Calu3 (cell line): ENCODE measurements around the gene CUTA. TPM values are rescaled to one million over a fixed set of nuclear protein-coding genes. Genes with fewer than 3 reads are reported as not detected.
A peak's percentile ranks its signal among the peaks of the same experiment; 100 is the strongest.

Experiments
- BruUV-seq: library from RNA; stranded (reverse); fragments of 400-500 nt; replicated peaks from 2 replicates; lab custom pipeline; 2021; lab: Mats Ljungman, UMichigan
- CTCF ChIA-PET: fragments of 300-600 bp; sonication (Branson Sonifier 250); formaldehyde crosslinking; loops from one replicate; lab custom pipeline; 2022; ENCODE audit warnings: antibody characterized with exemption; lab: Charles Lee
- DNase-seq: peaks from one replicate; pipeline ENCODE4 v3.0.0; 2022
- H3K27ac Mint-ChIP-seq: one replicate; pipeline ENCODE4 v1.8.0; 2022; ENCODE audit warnings: mixed read lengths; ENCODE audit not compliant: unreplicated experiment
- H3K27me3 Mint-ChIP-seq: one replicate; pipeline ENCODE4 v1.8.0; 2022; ENCODE audit warnings: mixed read lengths; ENCODE audit not compliant: unreplicated experiment
- H3K36me3 Mint-ChIP-seq: one replicate; pipeline ENCODE4 v1.8.0; 2022; ENCODE audit warnings: mild to moderate bottlenecking, moderate library complexity, mixed read lengths; ENCODE audit not compliant: insufficient read depth, unreplicated experiment
- H3K4me1 Mint-ChIP-seq: one replicate; pipeline ENCODE4 v1.8.0; 2022; ENCODE audit warnings: mild to moderate bottlenecking, low read depth, mixed read lengths; ENCODE audit not compliant: unreplicated experiment
- H3K4me3 Mint-ChIP-seq: one replicate; pipeline ENCODE4 v1.8.0; 2022; ENCODE audit warnings: mild to moderate bottlenecking, low read depth, moderate library complexity, mixed read lengths; ENCODE audit not compliant: unreplicated experiment
- H3K9me3 Mint-ChIP-seq: one replicate; pipeline ENCODE4 v1.8.0; 2022; ENCODE audit warnings: low read depth, mixed read lengths; ENCODE audit not compliant: unreplicated experiment
- intact Hi-C: fragments of 100-400 bp; cut with micrococcal nuclease; formaldehyde crosslinking; loops from one replicate; pipeline ENCODE4 v1.10.0; 2022; ENCODE audit not compliant: unreplicated experiment
- total RNA-seq: library from RNA; stranded (reverse); gene quantifications from 2 replicates; pipeline ENCODE4 v1.2.3, GENCODE V29; 2022
- TF ChIP-seq, protein P1 (sequence below): fragments of 200-600 bp; IDR thresholded peaks from one replicate; pipeline ENCODE4 v1.8.0; 2022; ENCODE audit warnings: antibody characterized with exemption; ENCODE audit not compliant: unreplicated experiment

CUTA gene
- total RNA-seq, 1 experiment from 2014 or later: 172 TPM

DNA sequence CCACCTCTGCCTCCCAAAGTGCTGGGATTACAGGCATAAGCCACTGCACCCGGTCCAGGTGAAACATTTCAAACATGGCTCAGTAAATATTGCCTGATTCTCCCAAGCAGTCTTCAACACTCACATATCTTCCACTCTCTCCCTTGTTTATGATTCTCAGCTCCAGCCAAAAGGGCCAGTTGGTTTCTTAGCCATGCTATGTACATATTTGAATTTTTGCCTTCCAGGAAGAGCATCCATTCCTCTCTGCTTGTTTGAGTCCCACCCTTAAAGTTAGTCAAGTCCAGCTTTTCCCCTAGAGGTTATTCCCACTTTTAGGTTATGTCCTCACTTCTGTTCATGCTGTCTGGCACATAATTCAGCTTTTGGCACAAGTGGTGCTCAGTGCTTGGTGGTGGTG, 20.4 kb downstream of the CUTA start:
- intact Hi-C loops: no loop called here
- H3K9me3 Mint-ChIP-seq: no peaks in the 10 kb centered on the region
- TF ChIP-seq, protein P1, sequence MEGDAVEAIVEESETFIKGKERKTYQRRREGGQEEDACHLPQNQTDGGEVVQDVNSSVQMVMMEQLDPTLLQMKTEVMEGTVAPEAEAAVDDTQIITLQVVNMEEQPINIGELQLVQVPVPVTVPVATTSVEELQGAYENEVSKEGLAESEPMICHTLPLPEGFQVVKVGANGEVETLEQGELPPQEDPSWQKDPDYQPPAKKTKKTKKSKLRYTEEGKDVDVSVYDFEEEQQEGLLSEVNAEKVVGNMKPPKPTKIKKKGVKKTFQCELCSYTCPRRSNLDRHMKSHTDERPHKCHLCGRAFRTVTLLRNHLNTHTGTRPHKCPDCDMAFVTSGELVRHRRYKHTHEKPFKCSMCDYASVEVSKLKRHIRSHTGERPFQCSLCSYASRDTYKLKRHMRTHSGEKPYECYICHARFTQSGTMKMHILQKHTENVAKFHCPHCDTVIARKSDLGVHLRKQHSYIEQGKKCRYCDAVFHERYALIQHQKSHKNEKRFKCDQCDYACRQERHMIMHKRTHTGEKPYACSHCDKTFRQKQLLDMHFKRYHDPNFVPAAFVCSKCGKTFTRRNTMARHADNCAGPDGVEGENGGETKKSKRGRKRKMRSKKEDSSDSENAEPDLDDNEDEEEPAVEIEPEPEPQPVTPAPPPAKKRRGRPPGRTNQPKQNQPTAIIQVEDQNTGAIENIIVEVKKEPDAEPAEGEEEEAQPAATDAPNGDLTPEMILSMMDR: no peak
- no peaks in the 10 kb centered on the region for H3K27me3 Mint-ChIP-seq
- BruUV-seq: no TSS peak
- H3K4me3 Mint-ChIP-seq: no peak overlapping the region
- H3K36me3 Mint-ChIP-seq: peaks cover 79% of the 10 kb centered on the region
- H3K27ac Mint-ChIP-seq: no peak overlapping the region
- H3K4me1 Mint-ChIP-seq: peaks cover 37% of the 10 kb centered on the region
- DNase-seq: no peak
- CTCF ChIA-PET: interaction anchor here (0.6 to 0.7 kb wide), 3 partner anchors 72 to 1276 kb away, joined by 4 to 5 read pairs (median 4); no protein-coding TSS in a partner anchor

DNA sequence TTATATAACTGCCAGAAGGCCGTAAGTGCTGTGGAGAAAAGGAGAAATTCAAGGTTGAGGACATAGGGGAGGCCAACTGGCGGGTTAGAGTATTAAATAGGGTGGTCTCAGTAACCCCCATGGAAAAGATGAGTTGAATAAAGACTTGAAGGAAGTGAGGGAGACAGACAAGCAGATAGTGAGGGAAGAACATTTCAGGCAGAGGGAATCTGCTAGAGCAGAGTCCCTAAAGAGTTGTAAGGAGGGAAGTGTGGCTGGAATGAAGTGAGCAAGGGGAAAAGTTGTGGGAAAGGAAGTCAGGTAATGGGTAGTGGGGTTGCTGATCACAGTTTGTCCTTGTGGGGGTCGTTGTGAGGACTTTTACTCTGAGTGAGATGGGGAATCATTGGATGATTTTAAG, 24.9 kb downstream of the CUTA start:
- BruUV-seq: no TSS peak
- Mint-ChIP-seq H3K4me3 (peak overlapping the region; percentile 86), H3K9me3 (no peaks in the 10 kb centered on the region), H3K4me1 (peaks cover 41% of the 10 kb centered on the region), H3K27me3 (no peaks in the 10 kb centered on the region), H3K27ac (peak overlapping the region; percentile 96), H3K36me3 (peaks cover 61% of the 10 kb centered on the region)
- CTCF ChIA-PET: interaction anchor here (0.5 to 0.6 kb wide), 2 partner anchors 33 to 206 kb away, joined by 5 read pairs; no protein-coding TSS in a partner anchor
- TF ChIP-seq, protein P1: no peak
- no peak for DNase-seq
- intact Hi-C loops: loop anchor here (5.0 kb wide), 2 partner anchors 34 to 76 kb away; partner anchors contain the start of gene ZBTB22

DNA sequence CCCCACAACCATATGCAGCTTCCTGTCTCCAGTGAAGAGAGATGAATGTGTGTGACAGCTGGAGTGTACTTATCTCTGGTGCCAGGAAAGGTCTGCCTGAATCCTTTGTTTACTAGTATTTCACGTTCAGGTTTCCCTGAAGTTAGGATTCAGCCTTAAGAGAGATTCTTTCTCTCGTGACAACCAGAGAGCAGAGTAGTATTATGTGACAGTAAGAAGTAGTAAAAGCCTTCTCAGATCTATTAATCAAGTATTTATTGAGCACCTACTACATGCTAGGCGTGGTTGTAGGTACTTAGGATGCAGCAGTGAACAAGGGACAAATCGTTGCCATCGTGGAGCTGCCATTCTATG, 25.3 kb downstream of the CUTA start:
- TF ChIP-seq, protein P1: no peak
- no peak for DNase-seq
- no peaks in the 10 kb centered on the region for H3K9me3 Mint-ChIP-seq
- peak overlapping the region; percentile 86 for H3K4me3 Mint-ChIP-seq
- H3K27me3 Mint-ChIP-seq: no peaks in the 10 kb centered on the region
- peaks cover 57% of the 10 kb centered on the region for H3K36me3 Mint-ChIP-seq
- H3K27ac Mint-ChIP-seq: peak overlapping the region; percentile 96
- CTCF ChIA-PET: interaction anchor here (0.5 to 0.6 kb wide), 2 partner anchors 34 to 206 kb away, joined by 5 read pairs; no protein-coding TSS in a partner anchor
- intact Hi-C loops: loop anchor here (5.0 kb wide), 2 partner anchors 35 to 75 kb away; partner anchors contain the start of gene ZBTB22
- BruUV-seq: no TSS peak
- peaks cover 41% of the 10 kb centered on the region for H3K4me1 Mint-ChIP-seq

DNA sequence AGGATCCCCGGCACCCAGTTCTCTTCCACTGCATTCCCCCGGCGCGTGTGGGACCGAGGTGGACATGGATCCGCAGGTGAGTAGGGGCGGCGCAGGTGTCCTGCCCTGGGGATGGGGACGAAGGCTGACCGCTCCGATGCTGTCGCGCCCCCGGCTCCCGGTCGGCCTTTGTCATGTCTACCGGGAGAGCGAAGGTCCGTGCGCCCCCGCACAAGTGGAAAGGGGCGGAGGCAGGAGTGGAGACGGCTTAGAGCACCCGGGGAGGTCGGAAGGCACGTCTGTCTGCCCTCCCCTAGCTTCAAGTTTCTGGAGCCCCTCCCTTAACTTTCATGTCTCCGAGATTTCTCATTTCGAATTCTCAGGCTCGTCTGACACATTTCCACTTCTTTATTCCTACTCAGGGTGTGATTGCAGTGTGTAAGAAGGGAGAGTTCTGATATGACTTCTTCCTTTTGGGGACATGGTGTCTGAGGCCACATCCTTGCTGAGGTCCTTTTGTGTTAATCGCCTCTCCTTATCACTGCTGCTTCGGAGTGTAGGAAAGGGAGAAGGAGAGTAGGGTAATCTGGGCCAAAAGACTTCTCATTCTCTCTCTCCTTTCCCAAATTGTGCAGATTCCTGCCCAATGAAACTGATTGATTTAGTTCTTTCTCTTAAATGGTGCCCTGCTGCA, 25.8 kb downstream of the CUTA start:
- TF ChIP-seq, protein P1: no peak
- no peaks in the 10 kb centered on the region for H3K9me3 Mint-ChIP-seq
- BruUV-seq: TSS peak; percentile 73
- CTCF ChIA-PET: interaction anchor here (0.5 to 0.6 kb wide), 2 partner anchors 34 to 92 kb away, joined by 3 to 5 read pairs; no protein-coding TSS in a partner anchor
- peaks cover 52% of the 10 kb centered on the region for H3K36me3 Mint-ChIP-seq
- DNase-seq: no peak
- peak overlapping the region; percentile 86 for H3K4me3 Mint-ChIP-seq
- intact Hi-C loops: loop anchor here (5.0 kb wide), 2 partner anchors 35 to 75 kb away; partner anchors contain the start of gene ZBTB22
- H3K4me1 Mint-ChIP-seq: peaks cover 41% of the 10 kb centered on the region
- no peaks in the 10 kb centered on the region for H3K27me3 Mint-ChIP-seq
- peak overlapping the region; percentile 96 for H3K27ac Mint-ChIP-seq
